Measurements from ENCODE around the gene PRKCE. TPM values are rescaled to one million over a fixed set of nuclear protein-coding genes. Genes with fewer than 3 reads are reported as not detected.

PRKCE gene
- polyA plus RNA-seq, 2 donors: 2.6 to 2.9 TPM

- Histone ChIP-seq H3K4me1 (ENCODE audit: control insufficient read depth in 2 of 2, insufficient read depth in 2 of 2, low read length in 1 of 2) (no peaks in the 10 kb centered on the region), H3K9me3 (ENCODE audit: control insufficient read depth in 2 of 2, insufficient read depth in 1 of 2, low read depth in 1 of 2, low read length in 1 of 2) (no peaks in the 10 kb centered on the region), H3K27me3 (ENCODE audit: control insufficient read depth in 1 of 2, insufficient read depth in 2 of 2, low read length in 2 of 2) (no peaks in the 10 kb centered on the region), H3K36me3 (ENCODE audit: control insufficient read depth in 2 of 2, insufficient read depth in 2 of 2, low read length in 1 of 2) (no peaks in the 10 kb centered on the region), H3K4me3 (ENCODE audit: low read depth in 1 of 2, low read length in 2 of 2) (no peak overlapping the region), H3K27ac (ENCODE audit: low read depth in 2 of 2, low read length in 1 of 2) (no peak overlapping the region)
- 85 to 89% methylated on average over 3 of the region's 3 CpGs for WGBS, 2 donors
Measured at GRCh38 chr2:46067062-46067461, 415.6 kb downstream of the PRKCE start.

- Histone ChIP-seq H3K4me1 (ENCODE audit: control insufficient read depth in 2 of 2, insufficient read depth in 2 of 2, low read length in 1 of 2) (no peaks in the 10 kb centered on the region), H3K4me3 (ENCODE audit: low read depth in 1 of 2, low read length in 2 of 2) (no peak overlapping the region), H3K27ac (ENCODE audit: low read depth in 2 of 2, low read length in 1 of 2) (no peak overlapping the region), H3K36me3 (ENCODE audit: control insufficient read depth in 2 of 2, insufficient read depth in 2 of 2, low read length in 1 of 2) (no peaks in the 10 kb centered on the region), H3K27me3 (ENCODE audit: control insufficient read depth in 1 of 2, insufficient read depth in 2 of 2, low read length in 2 of 2) (no peaks in the 10 kb centered on the region), H3K9me3 (ENCODE audit: control insufficient read depth in 2 of 2, insufficient read depth in 1 of 2, low read depth in 1 of 2, low read length in 1 of 2) (no peaks in the 10 kb centered on the region)
- WGBS, 2 donors: 80 to 84% methylated on average over 13 of the region's 13 CpGs
Measured at GRCh38 chr2:46067501-46068305, 416.2 kb downstream of the PRKCE start.

- Histone ChIP-seq H3K27ac (ENCODE audit: low read depth in 2 of 2, low read length in 1 of 2) (no peak overlapping the region), H3K27me3 (ENCODE audit: control insufficient read depth in 1 of 2, insufficient read depth in 2 of 2, low read length in 2 of 2) (no peaks in the 10 kb centered on the region), H3K36me3 (ENCODE audit: control insufficient read depth in 2 of 2, insufficient read depth in 2 of 2, low read length in 1 of 2) (no peaks in the 10 kb centered on the region), H3K9me3 (ENCODE audit: control insufficient read depth in 2 of 2, insufficient read depth in 1 of 2, low read depth in 1 of 2, low read length in 1 of 2) (no peaks in the 10 kb centered on the region), H3K4me3 (ENCODE audit: low read depth in 1 of 2, low read length in 2 of 2) (no peak overlapping the region), H3K4me1 (ENCODE audit: control insufficient read depth in 2 of 2, insufficient read depth in 2 of 2, low read length in 1 of 2) (no peaks in the 10 kb centered on the region)
- 94 to 95% methylated on average over 4 of the region's 4 CpGs for WGBS, 2 donors
Measured at GRCh38 chr2:46068636-46069035, 417.2 kb downstream of the PRKCE start.

DNA sequence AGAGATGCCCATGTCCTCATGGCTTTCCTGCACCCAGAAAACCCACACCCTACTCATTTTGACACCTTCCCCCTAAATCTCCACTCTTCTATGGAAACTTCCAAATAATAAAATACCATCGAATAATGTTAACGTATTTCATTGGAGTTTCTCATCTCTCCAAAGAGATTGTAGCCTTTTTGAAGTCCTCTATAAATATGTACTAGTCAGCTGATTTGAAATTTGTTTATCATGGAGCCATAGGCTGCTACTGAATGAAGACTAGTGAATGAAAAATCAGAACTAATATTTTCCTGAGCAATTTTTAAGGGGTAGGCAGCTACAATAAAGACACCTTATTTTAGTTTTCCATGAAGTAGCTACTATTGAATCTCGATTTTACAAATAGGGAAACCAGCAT lies 419.6 kb downstream of the PRKCE start:
- 62 to 84% methylated on average over 3 of the region's 3 CpGs for WGBS, 2 donors
- Histone ChIP-seq H3K27ac (ENCODE audit: low read depth in 2 of 2, low read length in 1 of 2) (no peak overlapping the region), H3K4me3 (ENCODE audit: low read depth in 1 of 2, low read length in 2 of 2) (no peak overlapping the region)

GRCh38 chr2:46072101-46072820 lies 420.8 kb downstream of the PRKCE start:
- Histone ChIP-seq H3K9me3 (ENCODE audit: control insufficient read depth in 2 of 2, insufficient read depth in 1 of 2, low read depth in 1 of 2, low read length in 1 of 2) (no peaks in the 10 kb centered on the region), H3K27ac (ENCODE audit: low read depth in 2 of 2, low read length in 1 of 2) (no peak overlapping the region), H3K4me1 (ENCODE audit: control insufficient read depth in 2 of 2, insufficient read depth in 2 of 2, low read length in 1 of 2) (no peaks in the 10 kb centered on the region), H3K27me3 (ENCODE audit: control insufficient read depth in 1 of 2, insufficient read depth in 2 of 2, low read length in 2 of 2) (no peaks in the 10 kb centered on the region), H3K36me3 (ENCODE audit: control insufficient read depth in 2 of 2, insufficient read depth in 2 of 2, low read length in 1 of 2) (no peaks in the 10 kb centered on the region), H3K4me3 (ENCODE audit: low read depth in 1 of 2, low read length in 2 of 2) (no peak overlapping the region)
- 82 to 83% methylated on average over 8 of the region's 8 CpGs for WGBS, 2 donors

More for the DNA sequence above, 419.6 kb downstream of the PRKCE start:
- no peaks in the 10 kb centered on the region for H3K27me3 ChIP-seq (ENCODE audit: control insufficient read depth in 1 of 2, insufficient read depth in 2 of 2, low read length in 2 of 2)
- no peaks in the 10 kb centered on the region for H3K36me3 ChIP-seq (ENCODE audit: control insufficient read depth in 2 of 2, insufficient read depth in 2 of 2, low read length in 1 of 2)
- H3K4me1 ChIP-seq (ENCODE audit: control insufficient read depth in 2 of 2, insufficient read depth in 2 of 2, low read length in 1 of 2): no peaks in the 10 kb centered on the region
- no peaks in the 10 kb centered on the region for H3K9me3 ChIP-seq (ENCODE audit: control insufficient read depth in 2 of 2, insufficient read depth in 1 of 2, low read depth in 1 of 2, low read length in 1 of 2)

GRCh38 chr2:46073540-46074046 lies 422.1 kb downstream of the PRKCE start:
- Histone ChIP-seq H3K27ac (ENCODE audit: low read depth in 2 of 2, low read length in 1 of 2) (no peak overlapping the region), H3K27me3 (ENCODE audit: control insufficient read depth in 1 of 2, insufficient read depth in 2 of 2, low read length in 2 of 2) (no peaks in the 10 kb centered on the region), H3K36me3 (ENCODE audit: control insufficient read depth in 2 of 2, insufficient read depth in 2 of 2, low read length in 1 of 2) (no peaks in the 10 kb centered on the region), H3K9me3 (ENCODE audit: control insufficient read depth in 2 of 2, insufficient read depth in 1 of 2, low read depth in 1 of 2, low read length in 1 of 2) (no peaks in the 10 kb centered on the region), H3K4me1 (ENCODE audit: control insufficient read depth in 2 of 2, insufficient read depth in 2 of 2, low read length in 1 of 2) (no peaks in the 10 kb centered on the region), H3K4me3 (ENCODE audit: low read depth in 1 of 2, low read length in 2 of 2) (no peak overlapping the region)
- 64 to 74% methylated on average over 9 of the region's 9 CpGs for WGBS, 2 donors

- Histone ChIP-seq H3K36me3 (ENCODE audit: control insufficient read depth in 2 of 2, insufficient read depth in 2 of 2, low read length in 1 of 2) (no peaks in the 10 kb centered on the region), H3K4me1 (ENCODE audit: control insufficient read depth in 2 of 2, insufficient read depth in 2 of 2, low read length in 1 of 2) (no peaks in the 10 kb centered on the region)
- WGBS, 2 donors: 86 to 89% methylated on average over 4 of the region's 4 CpGs
Measured at GRCh38 chr2:46074501-46074900, 423.0 kb downstream of the PRKCE start.

GRCh38 chr2:46075848-46076247 lies 424.4 kb downstream of the PRKCE start:
- 84 to 94% methylated on average over 5 of the region's 5 CpGs for whole genome bisulfite sequencing, 2 donors
- H3K27me3 ChIP-seq (ENCODE audit: control insufficient read depth in 1 of 2, insufficient read depth in 2 of 2, low read length in 2 of 2): no peaks in the 10 kb centered on the region
- H3K9me3 ChIP-seq (ENCODE audit: control insufficient read depth in 2 of 2, insufficient read depth in 1 of 2, low read depth in 1 of 2, low read length in 1 of 2): no peaks in the 10 kb centered on the region
- H3K4me1 ChIP-seq (ENCODE audit: control insufficient read depth in 2 of 2, insufficient read depth in 2 of 2, low read length in 1 of 2): no peaks in the 10 kb centered on the region
- no peaks in the 10 kb centered on the region for H3K36me3 ChIP-seq (ENCODE audit: control insufficient read depth in 2 of 2, insufficient read depth in 2 of 2, low read length in 1 of 2)
- no peak overlapping the region for H3K4me3 ChIP-seq (ENCODE audit: low read depth in 1 of 2, low read length in 2 of 2)
- H3K27ac ChIP-seq (ENCODE audit: low read depth in 2 of 2, low read length in 1 of 2): no peak overlapping the region

More at GRCh38 chr2:46074501-46074900, 423.0 kb downstream of the PRKCE start:
- Histone ChIP-seq H3K9me3 (ENCODE audit: control insufficient read depth in 2 of 2, insufficient read depth in 1 of 2, low read depth in 1 of 2, low read length in 1 of 2) (no peaks in the 10 kb centered on the region), H3K27me3 (ENCODE audit: control insufficient read depth in 1 of 2, insufficient read depth in 2 of 2, low read length in 2 of 2) (no peaks in the 10 kb centered on the region), H3K27ac (ENCODE audit: low read depth in 2 of 2, low read length in 1 of 2) (no peak overlapping the region), H3K4me3 (ENCODE audit: low read depth in 1 of 2, low read length in 2 of 2) (no peak overlapping the region)

DNA sequence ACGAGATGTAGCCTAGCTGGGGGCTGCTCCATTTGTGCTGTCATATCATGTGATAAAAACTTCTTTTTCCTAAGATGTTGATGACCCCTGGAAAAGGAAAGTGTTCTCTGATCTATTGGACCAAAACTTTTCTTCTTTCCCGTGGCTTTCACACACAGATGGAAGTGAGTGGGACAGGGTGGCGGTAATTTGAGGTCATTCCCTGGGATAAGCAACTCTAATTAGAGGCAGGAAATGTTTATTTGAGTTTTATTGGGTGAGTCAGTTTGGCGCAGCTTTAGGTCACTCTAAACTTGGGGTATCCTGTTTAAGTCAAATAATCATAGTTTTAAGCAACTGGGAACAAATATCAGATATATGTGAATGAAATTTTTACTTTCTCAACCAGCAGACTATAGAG lies 424.8 kb downstream of the PRKCE start:
- no peaks in the 10 kb centered on the region for H3K27me3 ChIP-seq (ENCODE audit: control insufficient read depth in 1 of 2, insufficient read depth in 2 of 2, low read length in 2 of 2)
- WGBS, 2 donors: 79 to 91% methylated on average over 4 of the region's 4 CpGs
- no peaks in the 10 kb centered on the region for H3K36me3 ChIP-seq (ENCODE audit: control insufficient read depth in 2 of 2, insufficient read depth in 2 of 2, low read length in 1 of 2)

More for the DNA sequence above, 424.8 kb downstream of the PRKCE start:
- no peak overlapping the region for H3K27ac ChIP-seq (ENCODE audit: low read depth in 2 of 2, low read length in 1 of 2)
- H3K9me3 ChIP-seq (ENCODE audit: control insufficient read depth in 2 of 2, insufficient read depth in 1 of 2, low read depth in 1 of 2, low read length in 1 of 2): no peaks in the 10 kb centered on the region
- no peak overlapping the region for H3K4me3 ChIP-seq (ENCODE audit: low read depth in 1 of 2, low read length in 2 of 2)
- H3K4me1 ChIP-seq (ENCODE audit: control insufficient read depth in 2 of 2, insufficient read depth in 2 of 2, low read length in 1 of 2): no peaks in the 10 kb centered on the region

Data from esophagus (tissue), 2 donors.